K562 (cell line): ENCODE results near the gene ZFP64.

Source experiments
- SP1 ChIP-seq: sonication (generic); formaldehyde crosslinking; IDR thresholded peaks from 2 replicates; pipeline ENCODE4 v1.8.1; 2022; ENCODE audit warnings: mild to moderate bottlenecking, missing genetic modification reagents
- ZNF311 ChIP-seq: fragments of 250-450 bp; sonication (Bioruptor Pico); IDR thresholded peaks from 2 replicates; pipeline ENCODE4 v1.4.0; 2020; ENCODE audit warnings: mild to moderate bottlenecking, moderate library complexity

DNA sequence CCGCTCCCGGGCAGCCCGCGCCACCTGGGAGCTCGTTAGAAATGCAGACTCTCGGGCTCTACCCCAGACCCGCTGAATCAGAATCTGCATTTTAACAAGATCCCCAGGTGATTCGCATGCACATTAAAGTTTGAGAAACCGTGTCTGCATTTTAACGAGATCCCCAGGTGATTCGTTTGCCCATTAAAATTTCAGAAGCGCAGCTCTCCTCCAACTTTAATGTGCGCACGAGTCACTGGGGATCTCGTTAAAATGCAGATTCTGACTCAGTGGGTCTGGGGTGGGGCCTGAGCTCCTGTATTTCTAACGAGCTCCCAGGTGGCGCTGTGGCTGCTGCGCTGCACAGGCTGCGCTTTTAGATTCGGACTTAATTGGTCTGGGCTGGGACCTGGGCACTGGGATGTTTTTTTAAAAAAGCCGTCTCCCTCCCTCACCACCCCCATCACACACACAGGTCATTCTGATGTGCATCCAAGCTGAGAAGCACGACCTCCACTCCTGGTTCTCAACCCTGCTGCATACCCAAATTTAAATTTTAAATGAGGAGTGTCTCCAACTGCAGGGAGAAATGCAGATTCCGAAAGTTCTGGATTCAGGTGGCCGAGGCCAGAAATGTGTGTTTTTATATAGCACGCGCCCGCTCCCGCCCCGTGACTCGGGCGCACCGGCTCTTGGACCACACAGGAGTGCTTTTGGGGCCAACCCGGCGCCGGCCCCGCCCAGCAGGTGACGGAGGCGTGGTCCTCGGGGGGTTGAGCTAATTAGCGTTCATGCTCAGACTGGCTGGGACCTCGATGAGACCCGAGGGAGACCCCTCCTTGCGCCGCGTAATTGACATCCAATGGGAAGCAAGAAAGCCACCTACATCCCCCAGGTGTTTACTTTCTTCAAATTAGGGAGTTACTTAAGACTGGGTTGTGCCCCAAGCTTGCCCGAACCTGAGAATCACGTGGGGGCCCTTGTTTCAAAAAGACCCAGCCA, 85.8 kb downstream of the ZFP64 start:
- TF ChIP-seq ZNF311 (CRISPR knock-in tag) (no peak), SP1 (CRISPR knock-in tag) (no peak)
